ENCODE measurements around the gene PDXDC1. TPM values are rescaled to one million over a fixed set of nuclear protein-coding genes. Genes with fewer than 3 reads are reported as not detected.

The PDXDC1 gene
- total RNA-seq, 1 donor from 2014 or later = 81.3 TPM

- no peaks in the 10 kb centered on the region for H3K4me1 Mint-ChIP-seq (ENCODE audit: low read depth, unreplicated experiment)
- DNase-seq = no peak
- H3K27ac Mint-ChIP-seq (ENCODE audit: unreplicated experiment) = no peak overlapping the region
Observed at GRCh38 chr16:14955546-14956231, 19.1 kb upstream of the PDXDC1 start.

GRCh38 chr16:14957576-14958322 is 17.1 kb upstream of the PDXDC1 start:
- H3K36me3 Mint-ChIP-seq (ENCODE audit: unreplicated experiment) = no peaks in the 10 kb centered on the region
- no peak overlapping the region for H3K4me3 Mint-ChIP-seq (ENCODE audit: unreplicated experiment)
- H3K9me3 Mint-ChIP-seq (ENCODE audit: unreplicated experiment) = no peaks in the 10 kb centered on the region
- H3K4me1 Mint-ChIP-seq (ENCODE audit: low read depth, unreplicated experiment) = no peaks in the 10 kb centered on the region
- no peak overlapping the region for H3K27ac Mint-ChIP-seq (ENCODE audit: unreplicated experiment)
- peaks cover 4% of the 10 kb centered on the region for H3K27me3 Mint-ChIP-seq (ENCODE audit: unreplicated experiment)
- no peak for TF ChIP-seq CTCF (IDR thresholded peaks at IDR 0.05; ENCODE audit: partially characterized antibody, unreplicated experiment)
- DNase-seq = no peak

More at GRCh38 chr16:14955546-14956231, 19.1 kb upstream of the PDXDC1 start:
- H3K36me3 Mint-ChIP-seq (ENCODE audit: unreplicated experiment) = no peaks in the 10 kb centered on the region
- TF ChIP-seq CTCF (IDR thresholded peaks at IDR 0.05; ENCODE audit: partially characterized antibody, unreplicated experiment) = no peak
- peaks cover 4% of the 10 kb centered on the region for H3K27me3 Mint-ChIP-seq (ENCODE audit: unreplicated experiment)
- no peaks in the 10 kb centered on the region for H3K9me3 Mint-ChIP-seq (ENCODE audit: unreplicated experiment)
- no peak overlapping the region for H3K4me3 Mint-ChIP-seq (ENCODE audit: unreplicated experiment)

GRCh38 chr16:14958323-14958600 is 16.6 kb upstream of the PDXDC1 start:
- no peak for DNase-seq
- no peak overlapping the region for H3K27ac Mint-ChIP-seq (ENCODE audit: unreplicated experiment)
- no peak overlapping the region for H3K4me3 Mint-ChIP-seq (ENCODE audit: unreplicated experiment)
- H3K9me3 Mint-ChIP-seq (ENCODE audit: unreplicated experiment) = no peaks in the 10 kb centered on the region
- no peaks in the 10 kb centered on the region for H3K4me1 Mint-ChIP-seq (ENCODE audit: low read depth, unreplicated experiment)
- H3K36me3 Mint-ChIP-seq (ENCODE audit: unreplicated experiment) = no peaks in the 10 kb centered on the region
- TF ChIP-seq CTCF (IDR thresholded peaks at IDR 0.05; ENCODE audit: partially characterized antibody, unreplicated experiment) = no peak
- H3K27me3 Mint-ChIP-seq (ENCODE audit: unreplicated experiment) = peaks cover 4% of the 10 kb centered on the region

GRCh38 chr16:14958970-14959369 is 15.9 kb upstream of the PDXDC1 start:
- no peak overlapping the region for H3K4me3 Mint-ChIP-seq (ENCODE audit: unreplicated experiment)
- no peak overlapping the region for H3K27ac Mint-ChIP-seq (ENCODE audit: unreplicated experiment)
- no peak for TF ChIP-seq CTCF (IDR thresholded peaks at IDR 0.05; ENCODE audit: partially characterized antibody, unreplicated experiment)
- no peaks in the 10 kb centered on the region for H3K36me3 Mint-ChIP-seq (ENCODE audit: unreplicated experiment)
- H3K27me3 Mint-ChIP-seq (ENCODE audit: unreplicated experiment) = peaks cover 4% of the 10 kb centered on the region
- H3K9me3 Mint-ChIP-seq (ENCODE audit: unreplicated experiment) = no peaks in the 10 kb centered on the region
- DNase-seq = no peak
- H3K4me1 Mint-ChIP-seq (ENCODE audit: low read depth, unreplicated experiment) = no peaks in the 10 kb centered on the region
